HG03571 (cell line): ENCODE data around the gene FAM9C.
"Not testable (repeated sequence)": the region's sequence is repeated elsewhere in the genome, so short reads cannot be mapped to it uniquely, and the experiment has no call there.

Experiments used
- ATAC-seq: cut with Tn5 transposase; IDR thresholded peaks from one replicate; pipeline ENCODE4 v1.9.1; 2021; ENCODE audit not compliant: unreplicated experiment

FAM9C gene

DNA sequence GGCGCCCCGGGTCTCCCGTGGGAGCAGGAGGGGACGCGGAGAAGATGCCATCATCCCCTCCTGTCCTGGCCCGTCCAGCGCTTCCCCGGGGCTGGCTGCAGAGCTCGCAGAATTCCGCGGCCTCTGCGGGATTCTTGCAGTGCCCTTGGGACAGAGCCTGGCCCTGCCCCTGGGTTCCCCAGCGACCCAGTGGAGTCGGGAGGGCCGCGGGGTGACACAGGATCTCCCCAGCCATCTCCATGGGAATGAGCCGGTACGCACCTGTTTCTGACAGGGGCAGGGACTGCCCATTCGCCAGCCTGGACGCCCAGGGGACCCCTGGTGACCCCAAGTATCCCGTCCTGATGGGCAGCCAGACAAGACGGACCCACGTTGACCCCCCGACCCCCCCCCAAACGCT lies 482 bp downstream of the FAM9C start:
- no peak for ATAC-seq

- ATAC-seq, result no peak
Measured at GRCh38 chrX:13043138-13043537, 1.3 kb downstream of the FAM9C start.

GRCh38 chrX:13036896-13037295 lies 7.5 kb downstream of the FAM9C start:
- ATAC-seq, result no peak

DNA sequence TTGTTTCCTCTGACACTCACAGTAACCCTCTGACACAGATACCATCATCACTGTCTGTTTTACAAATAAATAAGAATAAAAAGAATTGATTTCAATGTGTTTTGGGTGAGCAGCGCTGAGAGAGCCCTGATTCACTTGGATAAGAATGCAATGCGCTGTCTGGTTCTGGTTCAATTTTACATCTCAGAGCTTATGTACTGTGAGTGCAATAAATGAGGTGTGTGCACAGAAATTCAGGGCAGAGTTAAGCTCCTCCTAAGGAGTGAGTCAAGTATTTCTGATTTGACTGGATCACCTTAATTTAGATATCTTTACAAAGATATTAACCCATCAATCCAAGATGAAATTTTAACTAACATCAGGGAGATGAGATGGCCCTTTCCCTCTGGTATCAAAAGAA lies 11.2 kb downstream of the FAM9C start:
- ATAC-seq, result no peak

GRCh38 chrX:13029887-13030771 lies 14.3 kb downstream of the FAM9C start:
- ATAC-seq, result no peak

DNA sequence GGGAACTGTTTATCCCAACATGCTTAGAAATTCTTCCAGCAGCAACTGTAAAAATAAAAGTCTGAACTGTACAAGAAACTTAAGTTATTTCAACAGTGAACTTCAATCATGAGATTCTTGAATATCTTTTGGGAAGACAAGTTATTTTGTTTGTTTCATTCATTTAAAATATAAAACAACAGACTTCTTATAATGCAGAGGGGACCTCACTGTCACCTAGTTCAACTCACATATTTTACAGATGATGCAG lies 14.9 kb downstream of the FAM9C start:
- no peak for ATAC-seq

- ATAC-seq, result no peak
Measured at GRCh38 chrX:13028871-13029636, 15.4 kb downstream of the FAM9C start.

DNA sequence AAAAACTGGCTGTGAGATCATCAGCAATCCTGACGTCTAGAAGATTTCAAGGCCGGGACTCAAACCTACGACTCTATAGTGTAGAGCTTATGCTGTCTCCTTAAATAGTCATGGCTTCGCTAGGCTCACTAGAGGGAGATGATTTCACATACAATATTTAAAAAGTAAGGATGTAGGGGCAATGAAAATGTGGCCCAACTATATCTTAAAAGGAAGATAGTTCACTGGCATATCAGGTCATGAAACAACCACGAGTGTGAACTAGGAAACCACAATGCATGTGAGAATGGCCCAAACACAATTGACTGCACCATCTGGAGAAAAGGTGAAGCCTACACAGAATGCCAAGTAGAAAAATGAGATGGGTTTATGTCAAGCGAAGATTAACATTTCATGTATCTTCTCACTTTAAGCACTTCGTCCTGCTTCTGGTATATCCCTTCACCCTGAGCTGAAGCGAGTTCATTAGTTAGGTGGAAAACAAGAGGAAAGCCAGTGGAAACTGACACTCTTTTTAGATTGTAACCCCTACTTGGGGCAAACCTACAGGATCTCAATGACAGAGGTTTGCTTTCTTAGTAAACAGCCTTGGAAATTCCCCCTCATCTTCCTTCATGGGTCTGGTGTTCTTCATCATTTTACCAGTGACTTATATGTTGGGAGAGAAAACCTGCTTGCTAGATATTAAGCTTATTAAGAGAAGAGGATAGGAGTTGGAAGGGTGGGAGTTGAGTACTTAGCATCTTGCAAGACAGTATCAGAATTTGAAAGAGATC lies 17.4 kb downstream of the FAM9C start:
- no peak for ATAC-seq

- no peak for ATAC-seq
Measured at GRCh38 chrX:13024986-13025385, 19.4 kb downstream of the FAM9C start.

GRCh38 chrX:13023979-13024378 lies 20.4 kb downstream of the FAM9C start:
- ATAC-seq, result no peak

- ATAC-seq, result no peak
Measured at GRCh38 chrX:13023567-13023966, 20.9 kb downstream of the FAM9C start.

- no peak for ATAC-seq
Measured at GRCh38 chrX:13022926-13023325, 21.5 kb downstream of the FAM9C start.

GRCh38 chrX:13016731-13017130 lies 27.7 kb downstream of the FAM9C start:
- not testable (repeated sequence) for ATAC-seq

DNA sequence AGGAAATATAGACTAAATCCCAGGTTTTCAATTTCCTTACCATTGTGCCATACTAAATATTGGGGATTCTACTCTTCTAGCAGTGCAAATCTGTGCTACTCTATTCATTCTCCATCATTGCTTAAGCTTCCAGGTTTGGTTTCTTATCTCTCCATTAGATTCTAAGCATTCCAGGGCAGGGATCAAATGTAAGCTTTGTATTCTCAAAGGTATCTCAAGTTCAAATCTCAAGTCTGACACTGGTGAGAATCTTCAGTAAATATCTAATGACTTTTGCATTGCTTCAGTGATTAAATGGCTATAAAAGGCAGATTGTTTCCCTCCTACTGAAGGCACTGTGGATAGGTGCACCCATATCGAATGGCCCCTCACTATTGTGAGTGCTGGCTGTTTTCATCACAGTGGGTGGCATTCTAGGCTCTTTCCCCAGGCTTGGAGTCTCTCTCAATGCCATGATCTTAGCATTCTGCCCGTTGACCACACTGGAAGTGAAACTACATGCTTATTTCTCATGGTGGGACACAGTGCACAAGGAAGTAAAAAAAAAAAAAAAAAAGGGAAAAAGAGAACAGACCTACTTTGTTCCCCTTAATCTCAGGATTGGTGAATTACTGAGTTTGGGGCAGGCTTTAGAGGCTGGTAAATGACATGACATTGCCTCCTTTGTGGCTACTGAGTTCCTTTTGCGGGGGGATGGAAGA lies 28.7 kb downstream of the FAM9C start:
- no peak for ATAC-seq

DNA sequence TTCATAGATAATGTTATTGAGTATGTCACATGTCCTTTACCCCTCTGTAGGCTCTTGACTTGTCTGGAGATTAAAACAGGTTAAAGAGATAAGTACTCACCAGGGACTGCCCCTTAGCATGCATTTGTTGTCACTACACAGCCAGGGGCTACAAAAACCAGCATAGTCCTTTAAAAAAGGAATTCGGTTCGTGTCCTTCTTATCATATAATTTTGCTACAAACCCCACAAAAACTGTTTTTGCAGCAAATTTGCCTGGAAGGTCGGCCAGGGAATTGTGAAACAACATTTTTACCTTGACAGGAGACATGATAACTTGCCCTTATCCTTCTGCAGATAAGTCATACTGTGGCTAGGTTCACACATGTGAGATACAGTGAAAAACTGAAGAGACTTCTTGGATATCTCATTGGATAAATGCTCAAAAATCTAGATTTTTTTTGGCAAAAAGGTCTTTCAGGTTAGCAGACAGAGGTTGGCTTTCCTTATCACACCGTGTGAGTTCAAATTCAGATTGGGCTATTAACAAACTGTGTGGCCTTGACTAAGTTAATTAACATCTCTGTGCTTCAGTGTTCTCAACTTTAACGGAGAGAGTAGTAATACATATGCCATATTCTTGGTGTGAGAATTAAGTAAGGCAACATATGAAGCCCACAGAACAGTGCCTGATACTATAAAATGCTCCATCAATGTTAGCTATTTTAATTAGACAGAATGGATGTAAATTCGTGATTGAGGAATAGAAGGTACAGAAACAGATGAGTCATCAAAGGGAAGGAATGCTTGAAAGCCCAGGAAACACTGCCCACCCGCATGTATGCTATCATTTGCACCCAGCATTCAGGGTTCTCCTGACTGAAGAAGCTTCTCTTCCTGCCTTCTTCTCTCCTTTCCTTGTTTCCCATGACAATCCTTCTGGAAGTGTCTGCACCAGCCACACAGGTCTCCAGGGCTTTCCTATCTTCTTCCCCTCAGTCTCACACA lies 30.0 kb downstream of the FAM9C start:
- ATAC-seq, result peak; percentile 32

GRCh38 chrX:13013363-13014110 lies 30.9 kb downstream of the FAM9C start:
- ATAC-seq, result peak; percentile 84

GRCh38 chrX:13010546-13010945 lies 33.9 kb downstream of the FAM9C start:
- ATAC-seq, result no peak

GRCh38 chrX:13009844-13010243 lies 34.6 kb downstream of the FAM9C start:
- no peak for ATAC-seq

DNA sequence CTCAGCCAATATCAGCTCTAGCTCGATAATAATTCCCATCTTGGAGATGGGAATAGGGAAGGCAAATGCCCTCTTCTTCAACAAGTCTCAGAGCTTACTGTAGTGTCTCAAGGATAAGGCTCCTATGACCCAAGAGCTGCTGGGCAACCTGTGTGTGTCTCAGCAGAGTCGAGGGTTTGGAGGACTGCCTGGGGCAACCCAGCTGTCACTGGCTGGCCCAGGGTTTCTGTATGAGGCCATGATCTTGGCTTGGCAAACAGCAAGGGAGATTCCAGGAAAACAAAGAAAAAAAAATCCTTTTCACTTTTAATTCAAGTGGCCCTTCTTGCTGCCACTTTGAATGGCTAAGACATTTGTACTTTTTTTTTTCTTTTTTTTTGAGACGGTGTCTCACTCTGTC lies 35.1 kb downstream of the FAM9C start:
- ATAC-seq, result no peak
